ENCODE results near the gene GSN.

GRCh38 chr9:121328476-121328875 is 60.5 kb downstream of the GSN start:
- TF ChIP-seq POLR2A (IDR thresholded peaks at IDR 0.05) (no peak), CTCF (IDR thresholded peaks at IDR 0.05) (no peak)

All from Peyer's patch (tissue), 4 donors.